Suprapubic skin (tissue), 4 donors: ENCODE data around the gene GPC5. TPM values are rescaled to one million over a fixed set of nuclear protein-coding genes. Genes with fewer than 3 reads are reported as not detected.
"Not testable (repeated sequence)": the region's sequence is repeated elsewhere in the genome, so short reads cannot be mapped to it uniquely, and the experiment has no call there.

Experiments used
- DNase-seq, 2 donors: peaks; one replicate each; pipeline ENCODE4 v3.0.0-alpha.2; 2019; ENCODE audit warnings: low spot score in 2 of 2
- H3K27ac ChIP-seq: fragments of 200-600 bp; sonication (generic); one replicate; pipeline ENCODE4 v1.5.1; 2019
- H3K27me3 ChIP-seq: fragments of 200-600 bp; sonication (generic); one replicate; pipeline ENCODE4 v1.5.1; 2019
- H3K36me3 ChIP-seq: fragments of 200-600 bp; sonication (generic); one replicate; pipeline ENCODE4 v1.5.1; 2019
- H3K4me1 ChIP-seq: fragments of 200-600 bp; sonication (generic); one replicate; pipeline ENCODE4 v1.5.1; 2019
- H3K4me3 ChIP-seq: fragments of 200-600 bp; sonication (generic); one replicate; pipeline ENCODE4 v1.5.1; 2019; ENCODE audit warnings: mild to moderate bottlenecking
- H3K9me3 ChIP-seq: fragments of 200-600 bp; sonication (generic); one replicate; pipeline ENCODE4 v1.5.1; 2019
- EP300 ChIP-seq: sonication (generic); formaldehyde crosslinking; IDR thresholded peaks from one replicate; pipeline ENCODE4 v1.6.1; 2017; ENCODE audit warnings: antibody characterized with exemption
- POLR2A ChIP-seq, 2 donors: fragments of 450-650 bp; IDR thresholded peaks; one replicate each; pipeline ENCODE4 v1.6.1; 2017; ENCODE audit warnings: antibody characterized with exemption in 2 of 2, mild to moderate bottlenecking in 2 of 2, moderate library complexity in 2 of 2
- POLR2AphosphoS5 ChIP-seq, 3 donors: sonication (generic); formaldehyde crosslinking; IDR thresholded peaks; one replicate each; pipeline ENCODE4 v1.6.1; 2017; ENCODE audit warnings: antibody characterized with exemption in 3 of 3
- WGBS: methylation state at CpG from one replicate; pipeline ENCODE4 v1.1.5; 2018; 5-methylcytosine and 5-hydroxymethylcytosine counted together
- total RNA-seq, 4 donors: library from RNA; depleted of rRNA; stranded (reverse); fragments of >200 nt; gene quantifications; one replicate each; pipeline ENCODE4 v1.1.0, GENCODE V29; 2016
- TF ChIP-seq, protein P1 (sequence below), 2 donors: fragments of 200-600 bp in 1 of 2; fragments of 450-650 bp in 1 of 2; sonication (generic) in 1 of 2; IDR thresholded peaks; one replicate each; pipeline ENCODE4 v1.5.1; 2016 to 2019; ENCODE audit warnings: antibody characterized with exemption in 2 of 2, mild to moderate bottlenecking in 1 of 2, moderate library complexity in 1 of 2

The GPC5 gene
- total RNA-seq, 4 donors from 2014 or later: 0.55 TPM; not detected in 3

DNA sequence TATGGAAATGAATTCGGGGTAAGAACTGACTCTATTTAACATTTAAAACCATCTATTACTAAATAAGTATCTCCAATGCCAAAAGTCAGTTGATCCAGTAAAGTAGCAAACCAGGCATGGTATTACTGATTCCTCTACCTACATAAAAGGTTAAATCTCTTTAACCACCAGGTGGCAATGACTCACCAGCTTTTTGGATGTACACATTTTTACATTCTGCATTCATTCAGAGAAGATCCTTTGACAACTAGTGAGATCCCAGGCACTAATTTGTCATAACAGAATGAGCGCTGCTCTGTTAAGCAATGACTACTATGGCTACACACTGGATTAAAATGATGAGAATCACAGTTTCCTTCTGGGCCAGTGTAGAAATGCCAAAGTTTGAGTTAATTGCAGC lies 1498.4 kb downstream of the GPC5 start:
- WGBS: 46% methylated on average over 2 of the region's 2 CpGs
- no peak for DNase-seq
- Histone ChIP-seq H3K4me1 (no peaks in the 10 kb centered on the region), H3K9me3 (no peaks in the 10 kb centered on the region), H3K36me3 (no peaks in the 10 kb centered on the region), H3K27ac (no peak overlapping the region), H3K27me3 (no peaks in the 10 kb centered on the region), H3K4me3 (no peak overlapping the region)
- TF ChIP-seq EP300 (no peak), POLR2A (IDR thresholded peaks at IDR 0.05) (no peak)

DNA sequence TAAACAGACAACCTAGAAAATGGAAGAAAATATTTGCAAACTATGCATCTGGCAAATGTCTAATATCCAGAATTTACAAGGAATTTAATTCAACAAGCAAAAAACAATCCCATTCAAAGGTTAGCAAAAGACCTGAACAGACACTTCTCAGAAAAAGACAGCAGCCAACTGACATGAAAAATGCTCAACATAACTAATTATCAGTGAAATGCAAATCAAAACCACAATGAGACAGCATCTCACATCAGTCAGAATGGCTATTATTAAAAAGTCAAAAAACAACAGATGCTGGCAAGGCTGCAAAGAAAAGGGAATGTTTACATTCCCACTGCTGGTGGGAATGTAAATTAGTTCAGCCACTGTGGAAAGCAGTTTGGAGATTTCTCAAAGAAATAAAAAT lies 1500.5 kb downstream of the GPC5 start:
- H3K27me3 ChIP-seq, DNase-seq, H3K4me3 ChIP-seq, H3K9me3 ChIP-seq, H3K36me3 ChIP-seq, H3K27ac ChIP-seq, H3K4me1 ChIP-seq: not testable (repeated sequence)

DNA sequence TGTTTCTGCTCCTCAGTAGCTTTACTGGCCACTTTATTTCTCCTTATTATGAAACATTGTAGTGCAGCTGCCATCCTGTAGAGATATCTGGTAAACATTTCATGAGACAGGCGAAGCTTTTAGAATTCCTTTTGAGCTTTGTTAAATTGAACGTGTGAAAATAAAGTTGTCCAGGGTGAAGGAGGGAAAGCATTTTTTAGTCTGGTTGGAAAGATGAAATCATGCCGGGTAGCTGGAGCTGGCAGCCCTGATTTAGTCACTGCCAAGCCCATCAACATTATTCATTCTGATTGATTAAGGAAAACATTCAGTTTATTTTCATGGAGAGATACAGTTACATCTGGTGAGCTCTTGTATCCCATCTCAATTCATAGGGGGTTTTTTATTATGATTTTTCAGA lies 1502.0 kb downstream of the GPC5 start:
- H3K4me1 ChIP-seq: no peaks in the 10 kb centered on the region
- H3K27me3 ChIP-seq: no peaks in the 10 kb centered on the region
- TF ChIP-seq POLR2A (IDR thresholded peaks at IDR 0.05) (no peak), EP300 (no peak), POLR2AphosphoS5 (IDR thresholded peaks at IDR 0.05) (no peak)
- TF ChIP-seq, protein P1, sequence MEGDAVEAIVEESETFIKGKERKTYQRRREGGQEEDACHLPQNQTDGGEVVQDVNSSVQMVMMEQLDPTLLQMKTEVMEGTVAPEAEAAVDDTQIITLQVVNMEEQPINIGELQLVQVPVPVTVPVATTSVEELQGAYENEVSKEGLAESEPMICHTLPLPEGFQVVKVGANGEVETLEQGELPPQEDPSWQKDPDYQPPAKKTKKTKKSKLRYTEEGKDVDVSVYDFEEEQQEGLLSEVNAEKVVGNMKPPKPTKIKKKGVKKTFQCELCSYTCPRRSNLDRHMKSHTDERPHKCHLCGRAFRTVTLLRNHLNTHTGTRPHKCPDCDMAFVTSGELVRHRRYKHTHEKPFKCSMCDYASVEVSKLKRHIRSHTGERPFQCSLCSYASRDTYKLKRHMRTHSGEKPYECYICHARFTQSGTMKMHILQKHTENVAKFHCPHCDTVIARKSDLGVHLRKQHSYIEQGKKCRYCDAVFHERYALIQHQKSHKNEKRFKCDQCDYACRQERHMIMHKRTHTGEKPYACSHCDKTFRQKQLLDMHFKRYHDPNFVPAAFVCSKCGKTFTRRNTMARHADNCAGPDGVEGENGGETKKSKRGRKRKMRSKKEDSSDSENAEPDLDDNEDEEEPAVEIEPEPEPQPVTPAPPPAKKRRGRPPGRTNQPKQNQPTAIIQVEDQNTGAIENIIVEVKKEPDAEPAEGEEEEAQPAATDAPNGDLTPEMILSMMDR (IDR thresholded peaks at IDR 0.05): no peak
- H3K4me3 ChIP-seq: no peak overlapping the region
- peaks cover 5% of the 10 kb centered on the region for H3K9me3 ChIP-seq
- WGBS: 35% methylated on average over 3 of the region's 3 CpGs
- DNase-seq: no peak
- H3K36me3 ChIP-seq: no peaks in the 10 kb centered on the region
- H3K27ac ChIP-seq: no peak overlapping the region

DNA sequence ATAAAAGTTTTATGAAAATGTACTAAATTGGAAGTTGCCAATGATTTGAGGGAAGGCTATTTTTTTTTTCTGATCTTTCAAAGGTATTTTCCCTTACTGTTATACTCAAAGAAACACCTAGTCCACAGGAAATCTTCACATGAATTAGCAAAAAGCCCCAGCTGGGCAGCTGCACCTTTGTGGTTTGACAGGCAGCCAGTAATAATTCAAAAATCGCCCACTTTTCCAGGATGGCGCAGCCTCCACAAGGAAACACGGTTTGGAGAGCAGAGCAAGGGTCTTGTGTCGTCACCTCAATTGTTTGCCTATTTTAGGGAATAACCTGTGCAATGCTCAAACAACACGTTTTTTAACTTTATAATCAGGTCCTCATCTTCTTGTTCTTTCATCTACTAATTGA lies 1503.3 kb downstream of the GPC5 start:
- Histone ChIP-seq H3K27ac (no peak overlapping the region), H3K36me3 (no peaks in the 10 kb centered on the region), H3K4me1 (no peaks in the 10 kb centered on the region), H3K27me3 (no peaks in the 10 kb centered on the region), H3K4me3 (no peak overlapping the region), H3K9me3 (peaks cover 9% of the 10 kb centered on the region)
- 57% methylated on average over 5 of the region's 5 CpGs for WGBS
- DNase-seq: no peak
- TF ChIP-seq POLR2A (IDR thresholded peaks at IDR 0.05): no peak
- TF ChIP-seq, protein P1 (IDR thresholded peaks at IDR 0.05): no peak

DNA sequence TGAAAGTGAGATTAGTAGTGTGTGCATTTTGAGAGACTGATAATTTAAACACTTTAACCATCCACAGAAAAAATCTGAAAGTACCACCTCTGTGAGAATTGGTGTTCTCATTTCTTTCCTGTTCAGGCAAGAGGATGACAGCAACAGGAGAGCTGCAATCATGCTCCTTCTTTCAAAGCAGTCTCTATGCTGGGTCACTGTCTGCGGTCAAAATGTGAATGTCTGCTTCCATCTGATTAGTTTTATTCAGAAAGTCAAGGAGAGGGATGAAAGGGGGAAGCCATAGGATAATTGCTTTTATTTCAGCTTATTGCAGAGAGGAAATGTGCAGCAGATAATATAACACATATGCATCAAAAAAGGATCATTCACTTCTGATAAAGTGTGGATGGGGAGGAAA lies 1514.2 kb downstream of the GPC5 start:
- DNase-seq: no peak
- H3K4me1 ChIP-seq: no peaks in the 10 kb centered on the region
- H3K27ac ChIP-seq: no peak overlapping the region
- TF ChIP-seq POLR2AphosphoS5 (IDR thresholded peaks at IDR 0.05) (no peak), POLR2A (IDR thresholded peaks at IDR 0.05) (no peak), EP300 (no peak)
- TF ChIP-seq, protein P1 (IDR thresholded peaks at IDR 0.05): no peak
- H3K27me3 ChIP-seq: no peaks in the 10 kb centered on the region
- WGBS: 92% methylated on average over 1 of the region's 1 CpG
- no peak overlapping the region for H3K4me3 ChIP-seq
- no peaks in the 10 kb centered on the region for H3K36me3 ChIP-seq
- no peaks in the 10 kb centered on the region for H3K9me3 ChIP-seq

DNA sequence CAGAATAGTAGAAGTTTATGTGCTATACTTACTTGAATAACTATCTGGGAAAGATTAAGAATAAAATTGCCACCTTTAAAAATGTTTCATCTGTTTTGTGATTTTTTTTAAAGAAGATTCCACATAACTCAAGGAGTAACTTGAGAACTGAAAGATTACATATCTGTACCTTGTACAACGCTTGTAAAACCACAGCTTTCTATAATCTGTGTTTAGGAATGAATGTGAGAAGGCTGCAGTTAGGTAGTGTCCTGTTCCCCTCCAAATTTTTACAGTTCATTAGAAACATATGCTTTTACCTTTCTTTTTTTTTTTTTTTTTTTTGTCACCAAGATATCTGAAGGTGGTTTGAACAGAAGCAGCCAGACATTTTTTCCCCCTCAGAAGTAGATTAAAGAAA lies 1515.4 kb downstream of the GPC5 start:
- no peaks in the 10 kb centered on the region for H3K27me3 ChIP-seq
- no peak overlapping the region for H3K27ac ChIP-seq
- no peak overlapping the region for H3K4me3 ChIP-seq
- TF ChIP-seq POLR2A (IDR thresholded peaks at IDR 0.05) (no peak), EP300 (no peak), POLR2AphosphoS5 (IDR thresholded peaks at IDR 0.05) (no peak)
- TF ChIP-seq, protein P1 (IDR thresholded peaks at IDR 0.05): no peak
- DNase-seq: no peak
- no peaks in the 10 kb centered on the region for H3K9me3 ChIP-seq
- 79% methylated on average over 1 of the region's 1 CpG for WGBS
- no peaks in the 10 kb centered on the region for H3K4me1 ChIP-seq
- no peaks in the 10 kb centered on the region for H3K36me3 ChIP-seq

Other genes starting within 250 kb of the GPC5 start
- gene MIR17HG, start 50.9 kb upstream of the GPC5 start, total RNA-seq: 10 to 100 TPM in 1 of 4 donors, 1 to 10 TPM in 3; 4.0 to 12.8 (median 4.2) TPM